Neural cell (in vitro differentiated cells): ENCODE results near the gene MMP20.

Experiments used
- EP300 ChIP-seq: fragments of 450-650 bp; conservative IDR thresholded peaks from 2 replicates; pipeline ENCODE4 v1.6.1; 2014; ENCODE audit warnings: antibody characterized with exemption, mild to moderate bottlenecking, moderate library complexity; ENCODE audit not compliant: poor library complexity, severe bottlenecking
- EZH2 ChIP-seq: fragments of 200-600, 300-800 bp; shearing (Covaris generic), sonication (generic); IDR thresholded peaks from 2 replicates; pipeline ENCODE4 v1.6.1; 2014; ENCODE audit warnings: antibody characterized with exemption, low read length, borderline replicate concordance, mild to moderate bottlenecking; ENCODE audit not compliant: insufficient read depth, poor library complexity, severe bottlenecking
- POLR2AphosphoS5 ChIP-seq: IDR thresholded peaks from 2 replicates; pipeline ENCODE4 v1.6.1; 2012
- RAD21 ChIP-seq: fragments of 450-650 bp; conservative IDR thresholded peaks from 2 replicates; pipeline ENCODE4 v1.6.1; 2014; ENCODE audit warnings: antibody characterized with exemption, mild to moderate bottlenecking, moderate library complexity
- SMC3 ChIP-seq: fragments of 450-650 bp; conservative IDR thresholded peaks from 2 replicates; pipeline ENCODE4 v1.6.1; 2014; ENCODE audit warnings: antibody characterized with exemption, mild to moderate bottlenecking, moderate library complexity; ENCODE audit not compliant: poor library complexity
- TAF1 ChIP-seq: IDR thresholded peaks from 2 replicates; pipeline ENCODE4 v1.6.1; 2012; ENCODE audit warnings: low read depth
- TF ChIP-seq, protein P1 (sequence below): fragments of 450-650 bp; IDR thresholded peaks from 2 replicates; pipeline ENCODE4 v1.5.1; 2014; ENCODE audit warnings: antibody characterized with exemption, mild to moderate bottlenecking, moderate library complexity; ENCODE audit not compliant: poor library complexity, severe bottlenecking
- TF ChIP-seq, protein P2 (sequence below): IDR thresholded peaks from 2 replicates; pipeline ENCODE4 v1.6.1; 2012; ENCODE audit warnings: borderline replicate concordance

DNA sequence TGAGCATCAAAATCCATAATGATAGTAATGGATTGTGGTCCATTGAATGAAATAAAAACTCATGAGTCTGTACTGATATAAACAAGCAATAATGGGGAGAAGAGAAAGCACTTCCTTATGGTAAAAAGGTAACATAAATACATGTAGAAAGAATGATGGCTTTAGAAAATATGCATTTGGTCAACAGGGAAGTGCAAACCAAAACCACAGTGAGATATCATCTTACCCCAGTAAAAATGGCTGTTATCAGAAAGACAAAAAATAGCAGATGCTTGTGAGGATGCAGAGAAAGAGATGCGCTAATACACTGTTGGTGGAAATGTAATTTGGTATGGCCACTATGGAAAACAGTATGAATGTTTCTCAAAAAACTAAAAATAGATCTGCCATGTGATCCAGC, 6.9 kb upstream of the MMP20 start:
- TF ChIP-seq, protein P1, sequence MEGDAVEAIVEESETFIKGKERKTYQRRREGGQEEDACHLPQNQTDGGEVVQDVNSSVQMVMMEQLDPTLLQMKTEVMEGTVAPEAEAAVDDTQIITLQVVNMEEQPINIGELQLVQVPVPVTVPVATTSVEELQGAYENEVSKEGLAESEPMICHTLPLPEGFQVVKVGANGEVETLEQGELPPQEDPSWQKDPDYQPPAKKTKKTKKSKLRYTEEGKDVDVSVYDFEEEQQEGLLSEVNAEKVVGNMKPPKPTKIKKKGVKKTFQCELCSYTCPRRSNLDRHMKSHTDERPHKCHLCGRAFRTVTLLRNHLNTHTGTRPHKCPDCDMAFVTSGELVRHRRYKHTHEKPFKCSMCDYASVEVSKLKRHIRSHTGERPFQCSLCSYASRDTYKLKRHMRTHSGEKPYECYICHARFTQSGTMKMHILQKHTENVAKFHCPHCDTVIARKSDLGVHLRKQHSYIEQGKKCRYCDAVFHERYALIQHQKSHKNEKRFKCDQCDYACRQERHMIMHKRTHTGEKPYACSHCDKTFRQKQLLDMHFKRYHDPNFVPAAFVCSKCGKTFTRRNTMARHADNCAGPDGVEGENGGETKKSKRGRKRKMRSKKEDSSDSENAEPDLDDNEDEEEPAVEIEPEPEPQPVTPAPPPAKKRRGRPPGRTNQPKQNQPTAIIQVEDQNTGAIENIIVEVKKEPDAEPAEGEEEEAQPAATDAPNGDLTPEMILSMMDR = no peak
- TF ChIP-seq POLR2AphosphoS5 = no peak
- TF ChIP-seq SMC3 = no peak
- TF ChIP-seq, protein P2, sequence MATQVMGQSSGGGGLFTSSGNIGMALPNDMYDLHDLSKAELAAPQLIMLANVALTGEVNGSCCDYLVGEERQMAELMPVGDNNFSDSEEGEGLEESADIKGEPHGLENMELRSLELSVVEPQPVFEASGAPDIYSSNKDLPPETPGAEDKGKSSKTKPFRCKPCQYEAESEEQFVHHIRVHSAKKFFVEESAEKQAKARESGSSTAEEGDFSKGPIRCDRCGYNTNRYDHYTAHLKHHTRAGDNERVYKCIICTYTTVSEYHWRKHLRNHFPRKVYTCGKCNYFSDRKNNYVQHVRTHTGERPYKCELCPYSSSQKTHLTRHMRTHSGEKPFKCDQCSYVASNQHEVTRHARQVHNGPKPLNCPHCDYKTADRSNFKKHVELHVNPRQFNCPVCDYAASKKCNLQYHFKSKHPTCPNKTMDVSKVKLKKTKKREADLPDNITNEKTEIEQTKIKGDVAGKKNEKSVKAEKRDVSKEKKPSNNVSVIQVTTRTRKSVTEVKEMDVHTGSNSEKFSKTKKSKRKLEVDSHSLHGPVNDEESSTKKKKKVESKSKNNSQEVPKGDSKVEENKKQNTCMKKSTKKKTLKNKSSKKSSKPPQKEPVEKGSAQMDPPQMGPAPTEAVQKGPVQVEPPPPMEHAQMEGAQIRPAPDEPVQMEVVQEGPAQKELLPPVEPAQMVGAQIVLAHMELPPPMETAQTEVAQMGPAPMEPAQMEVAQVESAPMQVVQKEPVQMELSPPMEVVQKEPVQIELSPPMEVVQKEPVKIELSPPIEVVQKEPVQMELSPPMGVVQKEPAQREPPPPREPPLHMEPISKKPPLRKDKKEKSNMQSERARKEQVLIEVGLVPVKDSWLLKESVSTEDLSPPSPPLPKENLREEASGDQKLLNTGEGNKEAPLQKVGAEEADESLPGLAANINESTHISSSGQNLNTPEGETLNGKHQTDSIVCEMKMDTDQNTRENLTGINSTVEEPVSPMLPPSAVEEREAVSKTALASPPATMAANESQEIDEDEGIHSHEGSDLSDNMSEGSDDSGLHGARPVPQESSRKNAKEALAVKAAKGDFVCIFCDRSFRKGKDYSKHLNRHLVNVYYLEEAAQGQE = no peak
- no peak for TF ChIP-seq EP300
- no peak for TF ChIP-seq RAD21
- TF ChIP-seq TAF1 = no peak
- no peak for TF ChIP-seq EZH2
